CD4-positive, alpha-beta T cell treated with Interleukin-10 for 1 hour (primary cell): ENCODE results near the gene ELL2.

ENCODE experiments used
- DNase-seq: peaks from one replicate; pipeline ENCODE4 v3.0.0-alpha.2; 2020

Gene ELL2

GRCh38 chr5:95976606-95977005 is 15.0 kb upstream of the ELL2 start:
- DNase-seq: no peak

- no peak for DNase-seq
Measured at GRCh38 chr5:95975703-95976102, 14.1 kb upstream of the ELL2 start.

- DNase-seq: peak; percentile 47
Measured at GRCh38 chr5:95973793-95974325, 12.2 kb upstream of the ELL2 start.

DNA sequence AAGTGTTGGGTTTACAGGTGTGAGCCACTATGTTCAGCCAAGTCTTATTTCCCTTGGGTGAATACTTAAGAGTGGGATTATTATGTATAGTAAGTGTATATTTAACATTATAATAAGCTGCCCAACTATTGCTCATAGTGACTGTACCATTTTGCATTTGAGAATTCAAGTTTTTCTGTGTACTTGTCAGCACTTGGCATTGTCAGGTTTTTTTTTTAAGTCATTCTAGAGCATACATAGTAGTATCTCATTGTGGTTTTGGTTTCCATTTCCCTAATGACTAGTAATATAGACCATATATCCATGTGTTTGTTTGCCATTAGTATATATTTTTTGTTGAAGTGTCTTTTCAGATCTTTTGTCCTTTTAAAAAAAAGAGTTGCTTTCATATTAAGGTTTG is 10.5 kb upstream of the ELL2 start:
- DNase-seq: no peak

GRCh38 chr5:95970359-95970704 is 8.7 kb upstream of the ELL2 start:
- no peak for DNase-seq

GRCh38 chr5:95969651-95970358 is 8.2 kb upstream of the ELL2 start:
- no peak for DNase-seq

DNA sequence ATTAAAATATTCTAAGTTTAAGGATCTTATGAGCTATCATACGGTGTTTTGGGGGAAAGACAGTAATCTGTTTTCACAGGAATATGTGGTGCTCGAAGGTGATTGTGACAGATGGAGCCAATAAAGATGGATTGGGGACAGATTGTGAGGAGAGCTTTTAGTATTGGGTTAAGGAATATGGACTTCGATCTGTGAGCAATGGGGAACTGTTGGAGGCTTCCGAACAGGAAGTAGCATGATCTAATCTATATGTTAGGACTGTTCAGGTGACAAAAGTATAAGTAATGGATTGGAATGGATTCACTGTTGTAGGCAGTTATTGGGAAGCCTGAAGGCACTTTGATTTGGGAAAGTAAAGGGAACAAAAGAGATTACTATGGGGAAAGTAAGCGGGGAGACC is 7.4 kb upstream of the ELL2 start:
- DNase-seq: no peak

GRCh38 chr5:95967236-95967635 is 5.6 kb upstream of the ELL2 start:
- no peak for DNase-seq

DNA sequence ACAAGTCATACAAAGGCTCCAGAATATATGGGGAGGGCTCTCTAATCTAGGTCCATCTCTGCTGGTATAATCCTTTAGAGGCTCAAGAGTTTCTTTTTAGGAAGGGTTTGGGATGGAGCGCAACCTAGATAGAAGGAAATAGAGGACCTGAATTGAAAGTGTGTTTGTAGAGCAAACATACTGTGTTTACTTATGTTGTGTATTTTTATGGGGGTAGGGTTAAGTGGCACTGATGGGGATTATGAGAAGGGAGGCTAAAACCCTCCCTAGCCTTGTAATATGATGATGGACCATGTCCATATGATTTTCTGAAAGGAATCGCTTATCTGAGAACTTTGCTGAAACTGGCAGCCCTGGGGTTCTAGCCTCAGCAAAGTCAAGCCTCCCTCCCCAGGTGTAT is 4.4 kb upstream of the ELL2 start:
- DNase-seq: no peak

DNA sequence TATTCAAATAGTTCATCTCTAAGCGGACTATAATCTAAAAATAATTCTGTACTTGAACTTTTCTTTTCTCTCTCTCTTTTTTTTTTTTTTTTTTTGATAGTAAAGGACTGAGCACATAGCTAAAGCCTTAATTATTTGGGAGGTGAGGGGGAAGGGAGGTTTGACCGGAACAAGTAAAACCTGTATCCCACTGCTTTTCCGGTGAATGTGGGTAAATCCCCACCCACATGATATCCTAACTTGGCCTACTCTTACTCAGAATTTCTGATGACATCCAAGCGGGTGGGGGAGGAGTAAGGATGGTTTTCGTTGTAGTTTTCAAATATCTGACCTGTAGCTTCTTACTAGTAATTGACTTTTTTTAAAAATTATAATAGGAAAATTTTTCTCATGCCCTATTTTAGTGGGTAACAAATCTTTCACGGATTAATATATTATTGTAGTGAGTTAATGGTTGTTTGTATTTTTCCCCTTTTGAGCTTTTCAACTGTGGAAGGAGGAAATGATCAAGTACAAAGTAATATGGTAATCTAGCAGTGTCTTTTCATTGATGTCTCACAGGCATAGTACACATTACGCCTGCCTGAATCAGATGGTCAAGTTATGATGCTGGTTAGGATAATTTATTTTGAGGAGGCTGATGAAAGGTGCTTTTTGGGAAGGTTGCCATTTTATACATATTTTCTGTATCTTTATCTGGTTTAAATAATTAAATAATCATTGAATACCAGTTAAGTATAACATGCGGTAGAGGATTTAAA is 2.2 kb upstream of the ELL2 start:
- DNase-seq: peak; percentile 15

DNA sequence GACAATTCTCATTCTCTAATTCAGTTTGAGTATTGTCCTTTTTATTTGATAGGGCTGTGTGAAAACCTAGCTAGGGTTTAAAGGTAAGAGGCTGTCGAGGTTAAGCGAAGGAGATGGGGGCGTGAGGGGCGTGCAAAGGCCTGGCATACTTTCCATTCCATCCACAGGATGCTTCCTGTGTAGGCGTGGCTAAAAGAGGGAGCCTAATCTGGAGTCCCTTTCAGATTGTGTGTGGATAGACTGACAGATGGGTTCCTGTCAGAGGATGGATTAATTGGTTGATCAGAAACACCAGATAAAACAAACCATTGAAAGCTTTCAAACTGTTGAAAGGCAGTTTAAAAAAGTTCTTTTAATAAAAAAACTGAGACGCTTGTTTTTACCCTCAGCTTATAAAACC is 1.1 kb upstream of the ELL2 start:
- DNase-seq: peak; percentile 17

- no peak for DNase-seq
Measured at GRCh38 chr5:95962475-95962773, 773 bp upstream of the ELL2 start.

- peak; percentile 80 for DNase-seq
Measured at GRCh38 chr5:95960667-95961616, 709 bp downstream of the ELL2 start.

GRCh38 chr5:95959888-95960666 is 1.6 kb downstream of the ELL2 start:
- no peak for DNase-seq

DNA sequence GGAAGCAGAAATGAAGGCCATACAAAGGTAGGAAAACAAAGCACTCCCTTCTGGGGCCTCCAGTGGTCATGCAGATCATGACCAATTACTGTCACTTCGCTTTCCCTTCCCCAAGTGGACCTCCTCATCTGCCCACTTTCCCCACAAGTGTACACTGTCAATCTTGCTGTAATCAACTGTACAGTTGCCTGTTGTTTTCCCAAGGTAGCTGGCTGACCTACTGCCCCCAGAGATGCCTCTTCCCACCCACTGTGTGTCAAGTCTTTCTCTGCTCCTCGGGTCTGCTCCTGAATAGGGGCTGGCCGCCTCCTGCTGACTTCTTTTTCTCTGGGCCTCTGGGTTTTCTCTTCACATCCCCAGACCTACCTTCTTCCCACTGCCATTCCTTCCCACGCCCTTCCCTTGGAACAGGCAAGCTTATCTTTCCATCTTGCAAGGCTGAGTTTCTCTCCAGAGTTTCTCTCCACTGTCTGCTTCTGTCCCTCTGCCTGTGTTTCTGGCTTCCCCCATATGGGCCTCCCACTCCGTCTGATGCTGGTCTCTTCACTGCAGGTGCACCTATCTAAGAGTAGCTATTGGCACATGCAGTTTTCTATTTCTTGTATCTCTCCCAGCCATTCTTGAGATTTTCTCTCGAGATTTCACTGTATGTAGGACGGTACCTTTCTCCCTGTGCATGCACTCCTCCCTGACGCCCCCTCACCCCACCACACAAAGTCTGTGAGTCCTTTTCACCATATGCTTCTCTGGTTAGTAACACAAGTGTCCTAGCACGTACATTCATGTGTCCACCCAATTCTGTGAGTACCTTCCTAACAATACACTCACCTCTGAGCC is 2.4 kb downstream of the ELL2 start:
- no peak for DNase-seq

DNA sequence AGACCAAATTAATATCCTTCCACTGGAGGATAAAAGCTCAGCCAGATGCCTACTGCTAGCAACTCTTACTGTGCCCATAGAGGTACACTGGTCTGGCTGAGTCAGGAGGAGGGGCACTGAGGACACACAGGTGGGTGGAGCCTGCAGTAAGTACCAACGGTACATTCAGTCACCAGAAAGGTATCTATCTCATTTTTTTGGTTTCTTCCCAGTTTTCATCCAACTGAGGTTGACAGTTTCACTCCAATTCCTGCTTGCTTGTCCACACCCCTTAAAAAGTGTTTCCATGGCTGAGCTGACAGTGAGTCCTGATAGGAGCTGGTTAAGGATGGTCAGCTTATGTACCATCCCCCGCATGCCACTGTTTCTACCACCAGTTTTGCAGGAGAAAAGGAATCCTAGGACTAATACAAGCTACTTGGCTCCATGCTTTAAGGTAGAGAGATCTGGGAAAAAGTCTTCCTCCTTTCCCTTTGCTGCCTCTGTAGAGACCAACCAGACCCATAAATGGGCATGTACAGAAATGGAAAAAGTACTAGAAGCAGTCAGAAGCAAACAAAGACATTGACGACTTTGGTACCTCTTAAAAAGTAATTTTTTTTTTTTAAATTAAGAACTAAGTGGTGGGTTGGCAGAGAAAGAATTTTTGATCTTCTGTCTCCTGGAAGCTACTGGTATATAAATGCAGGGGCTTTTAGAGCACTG is 3.2 kb downstream of the ELL2 start:
- DNase-seq: no peak

GRCh38 chr5:95957561-95958203 is 4.0 kb downstream of the ELL2 start:
- no peak for DNase-seq

DNA sequence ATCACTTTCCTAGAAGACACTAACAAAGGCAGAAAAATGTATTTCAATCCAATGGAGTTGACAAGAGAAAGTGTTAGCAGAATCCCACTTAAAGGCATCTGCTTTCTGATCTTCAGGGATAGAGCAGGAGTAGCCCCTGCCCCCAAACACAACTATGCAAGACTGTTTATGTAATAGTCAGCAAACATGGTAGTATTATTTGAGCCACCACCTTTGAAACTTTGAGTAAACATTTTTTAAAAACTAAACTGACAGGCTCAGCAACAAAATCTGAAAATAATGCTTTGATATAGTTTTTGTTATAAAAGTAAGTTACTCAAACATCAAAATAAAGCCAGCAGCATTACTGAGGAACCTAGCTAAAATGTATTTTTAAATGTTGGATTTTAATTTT is 4.8 kb downstream of the ELL2 start:
- DNase-seq: no peak

DNA sequence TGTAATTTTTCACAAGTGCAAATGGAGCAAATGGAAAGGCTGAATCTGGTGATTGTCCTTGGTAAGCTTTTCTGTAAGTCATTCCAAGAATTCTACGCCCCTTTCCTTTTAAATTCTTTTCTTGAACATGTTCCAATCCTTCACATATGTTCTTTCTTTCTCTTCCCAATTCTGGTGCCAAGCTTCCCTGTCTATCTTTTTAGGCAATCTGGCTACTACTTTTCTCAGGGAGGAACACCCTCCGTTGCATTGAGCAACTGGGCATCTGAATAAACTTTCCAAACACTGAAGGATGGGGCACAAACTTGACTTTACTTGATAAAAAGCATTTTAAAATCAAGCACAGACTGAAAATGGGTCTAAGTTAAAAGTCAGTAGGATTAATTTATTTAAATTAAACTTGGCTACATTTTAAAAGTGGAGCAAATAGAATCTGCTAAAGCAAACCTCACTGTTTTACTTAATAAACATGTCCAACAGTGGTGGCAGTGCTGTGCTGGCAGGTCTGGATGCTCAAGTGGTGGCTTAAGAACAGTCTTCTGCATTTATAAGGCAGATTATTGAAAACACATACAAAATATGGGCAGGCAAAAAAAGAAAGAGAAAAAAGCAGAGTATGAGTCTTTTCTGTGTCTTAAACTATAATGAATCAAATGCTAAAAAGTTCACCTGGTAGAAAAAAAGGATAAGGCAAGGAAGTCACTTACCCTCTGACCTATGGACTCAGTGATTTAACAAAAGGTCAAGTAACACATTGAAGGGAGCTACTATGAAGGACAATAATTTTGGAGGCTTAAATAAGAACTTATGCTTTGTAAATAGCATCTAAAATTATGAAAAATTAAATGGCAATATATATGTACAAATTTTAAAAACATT is 5.4 kb downstream of the ELL2 start:
- no peak for DNase-seq

GRCh38 chr5:95954716-95955115 is 6.9 kb downstream of the ELL2 start:
- DNase-seq: no peak
